HG03354 (cell line): ENCODE results near the gene SLC37A4.
A peak's percentile ranks its signal among the peaks of the same experiment; 100 is the strongest.
"Not testable (repeated sequence)": the region's sequence is repeated elsewhere in the genome, so short reads cannot be mapped to it uniquely, and the experiment has no call there.

Source experiments
- ATAC-seq: cut with Tn5 transposase; IDR thresholded peaks from one replicate; pipeline ENCODE4 v1.9.1; 2021; ENCODE audit warnings: mild to moderate bottlenecking; ENCODE audit not compliant: unreplicated experiment, poor library complexity, severe bottlenecking

Gene SLC37A4

GRCh38 chr11:119044708-119045107, 14.0 kb upstream of the SLC37A4 start:
- no peak for ATAC-seq

- ATAC-seq: no peak
Observed at GRCh38 chr11:119042927-119043326, 12.2 kb upstream of the SLC37A4 start.

DNA sequence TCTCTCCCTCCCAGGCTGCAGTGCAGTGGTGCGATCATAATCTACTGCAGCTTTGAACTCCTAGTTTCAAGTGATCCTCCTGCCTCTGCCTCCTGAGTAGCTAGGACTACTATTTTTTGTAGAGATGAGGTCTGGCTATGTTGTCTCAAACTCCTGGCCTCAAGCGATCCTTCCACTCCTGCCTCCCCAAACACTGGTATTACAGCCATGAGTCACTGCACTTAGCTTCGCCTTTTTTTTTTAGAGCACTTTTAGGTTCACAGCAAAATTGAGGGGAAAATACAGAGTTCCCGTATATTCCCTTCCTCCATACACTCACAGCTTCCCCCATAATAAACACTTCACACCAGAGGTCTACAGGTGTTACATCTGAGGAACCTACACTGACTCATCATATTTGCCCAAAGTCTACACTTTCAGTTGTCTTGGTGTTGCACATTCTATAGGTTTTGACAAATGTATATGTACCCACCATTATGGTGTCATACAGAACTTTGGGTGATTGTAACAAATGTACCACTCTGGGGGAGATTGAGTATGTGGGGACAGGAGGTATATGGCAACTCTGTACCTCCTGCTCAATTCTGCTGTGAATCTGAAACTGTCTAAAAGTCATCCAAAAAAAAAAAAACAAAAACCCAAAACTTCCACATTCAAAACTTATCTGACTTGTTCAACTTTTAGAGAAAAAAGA, 11.3 kb upstream of the SLC37A4 start:
- ATAC-seq: no peak

GRCh38 chr11:119039471-119039870, 8.8 kb upstream of the SLC37A4 start:
- ATAC-seq: not testable (repeated sequence)

DNA sequence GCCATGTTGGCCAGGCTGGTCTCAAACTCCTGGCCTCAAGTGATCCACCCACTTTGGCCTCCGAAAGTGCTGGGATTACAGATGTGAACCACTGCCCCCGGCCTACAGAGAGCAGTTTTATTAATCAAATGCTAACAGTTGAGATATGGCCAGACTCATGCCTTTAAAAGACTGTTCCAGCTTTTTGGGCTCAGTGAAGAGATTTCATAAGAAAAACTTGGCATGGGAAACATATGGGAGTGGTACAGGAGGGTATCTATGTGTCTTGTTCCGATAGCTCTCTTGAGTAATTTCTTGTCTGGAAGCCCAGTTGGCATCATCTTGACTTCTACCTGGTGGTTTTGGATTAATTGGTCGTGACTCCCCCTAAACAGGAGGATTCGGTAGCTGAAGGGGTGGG, 8.2 kb upstream of the SLC37A4 start:
- no peak for ATAC-seq

- no peak for ATAC-seq
Observed at GRCh38 chr11:119034813-119035212, 4.1 kb upstream of the SLC37A4 start.

- ATAC-seq: not testable (repeated sequence)
Observed at GRCh38 chr11:119033421-119033820, 2.7 kb upstream of the SLC37A4 start.

DNA sequence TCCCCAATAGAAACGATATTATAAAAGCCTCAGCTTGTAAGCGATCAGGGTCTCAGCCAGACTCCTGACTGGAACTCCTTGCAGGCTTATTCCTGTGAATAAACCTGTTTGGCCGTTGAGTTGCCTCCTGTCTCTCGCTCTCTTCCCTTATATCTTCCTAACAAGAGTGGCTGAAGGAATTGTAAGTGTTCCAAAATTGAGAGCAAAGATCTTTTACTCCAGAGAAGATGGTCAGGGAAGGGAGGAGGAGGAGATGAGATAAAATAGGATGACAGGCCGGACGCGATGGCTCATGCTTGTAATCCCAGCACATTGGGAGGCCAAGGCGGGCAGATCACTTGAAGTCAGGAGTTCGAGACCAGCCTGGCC, 1.2 kb upstream of the SLC37A4 start:
- no peak for ATAC-seq

DNA sequence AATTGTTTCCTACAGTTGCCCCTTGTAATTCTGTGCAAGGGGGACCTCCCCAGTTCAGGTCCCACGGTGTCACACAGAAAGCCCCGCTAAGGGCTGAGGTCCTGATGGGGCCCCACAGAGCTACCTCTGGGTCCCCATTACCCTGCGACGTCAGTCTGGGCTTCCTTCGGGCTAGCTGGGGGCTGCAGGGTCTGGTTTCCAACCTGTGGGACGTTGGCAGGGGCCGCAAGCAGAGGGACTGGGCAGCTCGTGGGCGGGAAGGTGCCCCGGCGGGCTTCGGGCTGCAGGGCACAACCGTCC, 698 bp downstream of the SLC37A4 start:
- ATAC-seq: peak; percentile 21

DNA sequence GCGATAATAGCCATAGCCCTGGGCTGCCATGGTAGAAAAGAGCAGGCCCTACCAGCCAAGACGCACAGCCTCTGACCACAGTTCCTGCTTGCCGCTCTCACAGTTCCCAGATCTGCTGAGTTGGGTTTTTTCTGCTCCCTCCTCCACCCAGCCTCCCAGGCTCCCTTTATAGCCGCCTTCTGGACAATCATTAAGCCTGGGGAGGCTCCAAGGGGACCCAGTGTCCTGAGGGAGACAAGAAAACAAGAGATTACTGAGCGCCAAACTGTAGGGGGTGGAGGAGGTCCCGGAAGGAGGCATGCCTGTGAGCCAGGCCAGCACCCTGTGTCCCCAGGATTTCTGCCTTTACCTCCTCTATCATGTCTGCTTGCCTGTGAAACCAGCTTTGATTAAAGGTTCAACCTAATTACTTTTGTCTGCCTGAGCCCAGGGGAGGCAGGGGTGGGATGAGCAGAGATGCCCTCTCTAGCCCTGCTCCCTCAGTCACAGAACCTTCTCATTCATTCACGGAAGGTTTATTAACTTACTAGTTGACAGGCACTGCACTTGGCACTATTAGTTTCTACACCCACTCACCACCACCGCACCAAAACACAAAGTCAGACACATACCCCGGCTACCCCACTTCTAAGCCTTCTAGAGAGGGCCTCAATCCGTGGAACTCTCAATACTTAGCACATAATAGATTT, 1.2 kb downstream of the SLC37A4 start:
- ATAC-seq: peak; percentile 15

- no peak for ATAC-seq
Observed at GRCh38 chr11:119029069-119029339, 1.7 kb downstream of the SLC37A4 start.

DNA sequence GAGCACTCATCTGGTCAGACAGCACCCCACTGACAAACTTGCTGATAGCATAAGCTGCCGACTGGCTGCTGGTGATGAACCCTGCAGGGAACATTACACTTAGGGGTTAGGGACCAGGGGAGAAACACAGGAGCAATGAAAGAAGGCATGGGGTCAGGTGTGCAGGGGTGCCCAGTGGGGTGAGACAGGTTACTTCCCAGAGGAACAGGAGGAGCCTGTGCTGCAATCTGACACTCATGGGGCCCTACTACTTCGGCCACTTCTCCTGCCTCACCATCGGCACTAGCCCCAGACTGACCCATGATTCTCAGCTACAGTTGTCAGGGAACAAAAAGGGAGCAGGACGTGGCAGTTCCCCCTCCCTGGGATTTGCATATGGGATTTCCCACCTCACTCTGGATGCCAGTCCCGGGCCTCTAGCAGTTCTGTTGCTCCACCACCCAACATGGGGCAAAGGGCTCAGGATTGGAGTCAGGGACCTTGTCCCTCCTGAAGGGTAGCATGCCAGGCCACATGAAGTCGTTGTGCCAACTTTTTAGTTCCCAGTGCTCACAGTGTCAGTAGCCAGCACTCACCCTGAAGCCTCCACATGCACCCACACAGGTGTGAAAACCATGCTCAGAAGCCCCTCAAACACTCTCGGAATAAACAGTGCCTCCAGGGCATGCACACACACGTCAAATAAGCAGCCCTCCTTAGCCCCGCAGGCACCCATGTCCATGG, 2.2 kb downstream of the SLC37A4 start:
- ATAC-seq: no peak

DNA sequence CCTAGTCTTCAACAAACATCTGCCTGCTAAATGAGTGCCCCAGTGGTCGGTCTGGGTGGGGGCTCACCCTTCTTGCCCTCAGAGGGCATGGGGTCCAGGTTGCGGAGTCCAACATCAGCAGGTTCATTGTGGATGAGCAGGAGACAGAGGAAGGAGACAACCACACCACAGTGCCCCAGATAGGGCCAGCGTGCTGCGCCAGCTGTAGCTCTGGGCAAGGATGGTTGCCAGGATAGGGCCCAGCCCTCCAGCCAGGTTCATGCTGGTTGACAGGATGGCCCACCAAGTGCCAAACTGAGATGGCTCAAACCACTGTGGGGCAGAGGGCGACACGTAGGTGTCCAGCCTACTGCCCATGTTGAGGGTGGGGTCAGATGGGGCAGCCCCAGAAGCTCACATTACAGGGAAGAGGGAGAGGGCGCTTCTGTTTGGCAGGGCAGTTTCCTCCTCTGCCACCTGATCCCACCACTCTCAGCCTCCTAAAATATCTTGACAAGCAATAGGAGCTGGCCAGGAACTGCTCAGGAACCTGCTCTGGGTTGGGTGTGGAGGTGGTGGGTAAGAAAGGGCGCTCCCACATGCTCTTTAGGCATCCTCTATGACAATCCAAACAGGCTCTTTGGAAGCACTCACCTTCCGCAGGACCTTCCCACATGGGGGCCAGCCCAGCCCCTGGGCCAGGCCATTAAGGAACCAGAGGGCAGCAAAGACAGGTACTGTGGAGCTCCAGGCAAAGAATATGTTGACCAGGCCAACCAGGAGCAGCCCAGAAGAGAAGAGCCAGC, 2.9 kb downstream of the SLC37A4 start:
- ATAC-seq: no peak

- no peak for ATAC-seq
Observed at GRCh38 chr11:119026970-119027369, 3.7 kb downstream of the SLC37A4 start.

DNA sequence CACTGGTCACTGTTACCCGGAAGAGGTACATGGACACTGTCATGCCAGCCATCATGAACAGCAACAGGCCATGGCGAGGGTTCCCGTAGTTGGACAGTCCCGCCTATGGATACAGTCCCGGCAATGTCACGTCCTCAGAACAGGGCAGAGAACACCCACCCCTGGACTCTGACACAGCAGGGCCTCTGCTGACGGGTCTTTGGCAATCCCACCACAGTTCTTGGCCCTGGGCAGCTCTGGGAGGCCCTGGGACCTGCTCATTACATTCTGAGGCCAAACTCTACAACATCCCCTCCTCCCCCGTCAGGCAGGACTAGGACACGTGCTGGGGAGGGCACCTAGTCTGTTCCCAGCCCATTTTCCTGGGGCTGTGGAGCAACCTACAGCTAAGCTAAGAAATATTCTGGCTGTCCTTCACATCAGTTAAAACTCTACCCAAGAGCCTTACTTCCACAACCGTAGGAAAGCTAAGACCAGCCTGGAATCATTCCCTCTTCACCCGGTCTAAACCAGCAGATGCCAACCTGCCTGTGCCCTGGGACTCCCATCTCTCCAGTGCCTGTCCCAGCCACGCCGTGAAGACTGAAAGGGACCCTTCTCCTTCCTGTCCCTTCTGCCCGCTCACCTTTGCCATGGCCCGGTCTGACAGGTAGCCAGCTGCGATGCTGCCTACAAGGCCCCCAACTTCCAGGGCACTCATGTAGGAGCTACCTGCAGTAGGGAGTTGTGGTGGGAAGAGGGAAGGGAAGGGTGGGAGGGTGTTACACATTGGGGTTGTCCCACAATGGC, 4.5 kb downstream of the SLC37A4 start:
- ATAC-seq: no peak

DNA sequence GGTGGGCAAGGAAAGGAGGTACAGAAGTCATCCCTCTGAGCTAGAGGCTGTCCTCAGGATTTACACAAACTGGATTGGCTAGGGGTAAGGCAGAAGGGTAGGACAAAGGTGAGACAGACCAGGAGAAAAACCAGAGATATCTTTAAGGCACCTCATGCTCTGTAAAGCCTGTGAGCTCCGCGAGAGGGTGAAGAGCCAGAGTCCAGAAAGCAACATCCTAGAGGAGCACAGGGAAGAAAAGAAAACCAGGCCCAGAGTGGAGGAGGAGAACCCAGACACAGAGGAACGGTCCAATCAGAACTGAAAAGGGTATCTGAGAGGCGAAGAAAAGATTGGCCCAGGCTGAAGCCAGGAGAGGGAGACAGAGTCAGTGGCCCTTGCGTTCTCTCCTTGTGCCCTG, 5.1 kb downstream of the SLC37A4 start:
- no peak for ATAC-seq

GRCh38 chr11:119025099-119025473, 5.6 kb downstream of the SLC37A4 start:
- no peak for ATAC-seq

- ATAC-seq: no peak
Observed at GRCh38 chr11:119024430-119025098, 6.1 kb downstream of the SLC37A4 start.

- no peak for ATAC-seq
Observed at GRCh38 chr11:119023741-119024140, 6.9 kb downstream of the SLC37A4 start.
